Caco-2 (cell line): Measurements from ENCODE around the gene SUMF2. TPM values are rescaled to one million over a fixed set of nuclear protein-coding genes. Genes with fewer than 3 reads are reported as not detected.
A peak's percentile ranks its signal among the peaks of the same experiment; 100 is the strongest.
"Not testable (repeated sequence)": the region's sequence is repeated elsewhere in the genome, so short reads cannot be mapped to it uniquely, and the experiment has no call there.

ENCODE experiments used
- BruUV-seq: library from RNA; stranded (reverse); fragments of 400-500 nt; replicated peaks from 2 replicates; lab custom pipeline; 2021; lab: Mats Ljungman, UMichigan
- CTCF ChIA-PET: fragments of 300-600 bp; sonication (Branson Sonifier 250); formaldehyde crosslinking; loops from one replicate; lab custom pipeline; 2022; ENCODE audit warnings: antibody characterized with exemption; lab: Charles Lee
- POLR2A ChIA-PET: fragments of 300-600 bp; sonication (Branson Sonifier 250); formaldehyde crosslinking; loops from one replicate; lab custom pipeline; 2022; ENCODE audit warnings: antibody characterized with exemption; lab: Charles Lee
- DNase-seq, 2 experiments: peaks; one replicate each; pipeline versions ENCODE4 v3.0.0 to v3.0.0-alpha.2; 2020 to 2022
- H3K27me3 ChIP-seq: replicated peaks from 2 replicates; pipeline ENCODE4 v1.6.0; 2011; ENCODE audit warnings: low read length; ENCODE audit not compliant: control insufficient read depth, insufficient read depth
- H3K36me3 ChIP-seq: 2 replicates; pipeline ENCODE4 v1.5.1; 2011; ENCODE audit warnings: low read length; ENCODE audit not compliant: control insufficient read depth, insufficient read depth
- H3K4me1 ChIP-seq: fragments of 250-450 bp; sonication (Bioruptor Pico); 2 replicates; pipeline ENCODE4 v1.5.1; 2020; ENCODE audit warnings: mild to moderate bottlenecking
- H3K4me3 ChIP-seq: 2 replicates; pipeline ENCODE4 v1.5.1; 2011; ENCODE audit warnings: low read depth, mild to moderate bottlenecking, control low read depth, low read length
- H3K9me3 ChIP-seq: fragments of 250-450 bp; sonication (Bioruptor Pico); 2 replicates; pipeline ENCODE4 v1.5.1; 2020; ENCODE audit warnings: mild to moderate bottlenecking, moderate library complexity
- H3K27ac Mint-ChIP-seq: one replicate; pipeline ENCODE4 v1.8.0; 2022; ENCODE audit warnings: mixed read lengths; ENCODE audit not compliant: unreplicated experiment
- H3K27me3 Mint-ChIP-seq: one replicate; pipeline ENCODE4 v1.8.0; 2022; ENCODE audit warnings: mixed read lengths; ENCODE audit not compliant: insufficient read depth, unreplicated experiment
- H3K36me3 Mint-ChIP-seq: one replicate; pipeline ENCODE4 v1.8.0; 2022; ENCODE audit warnings: mild to moderate bottlenecking, mixed read lengths; ENCODE audit not compliant: insufficient read depth, unreplicated experiment
- H3K4me1 Mint-ChIP-seq: one replicate; pipeline ENCODE4 v1.8.0; 2022; ENCODE audit warnings: low read depth, mixed read lengths; ENCODE audit not compliant: unreplicated experiment
- H3K4me3 Mint-ChIP-seq: one replicate; pipeline ENCODE4 v1.8.0; 2022; ENCODE audit warnings: mild to moderate bottlenecking, moderate library complexity, mixed read lengths; ENCODE audit not compliant: unreplicated experiment
- H3K9me3 Mint-ChIP-seq: one replicate; pipeline ENCODE4 v1.8.0; 2022; ENCODE audit warnings: mixed read lengths; ENCODE audit not compliant: unreplicated experiment
- intact Hi-C: fragments of 100-400 bp; cut with micrococcal nuclease; formaldehyde crosslinking; loops from one replicate; pipeline ENCODE4 v1.10.0; 2022; ENCODE audit not compliant: unreplicated experiment
- total RNA-seq: library from RNA; stranded (reverse); gene quantifications from 2 replicates; pipeline ENCODE4 v1.2.3, GENCODE V29; 2022
- TF ChIP-seq, protein P1 (sequence below), 2 experiments: fragments of 200-600 bp in 1 of 2; IDR thresholded peaks; 1 replicate in 1 of 2; 2 replicates in 1 of 2; pipeline versions ENCODE4 v1.5.1 to v1.8.0; 2011 to 2022; ENCODE audit warnings: antibody characterized with exemption in 1 of 2, control low read depth in 1 of 2, inconsistent platforms in 1 of 2, low read depth in 1 of 2, low read length in 1 of 2, mild to moderate bottlenecking in 1 of 2, moderate library complexity in 1 of 2; ENCODE audit not compliant: insufficient read depth in 1 of 2, severe bottlenecking in 1 of 2, unreplicated experiment in 1 of 2

SUMF2 gene
- total RNA-seq, 1 experiment from 2014 or later: 172 TPM

DNA sequence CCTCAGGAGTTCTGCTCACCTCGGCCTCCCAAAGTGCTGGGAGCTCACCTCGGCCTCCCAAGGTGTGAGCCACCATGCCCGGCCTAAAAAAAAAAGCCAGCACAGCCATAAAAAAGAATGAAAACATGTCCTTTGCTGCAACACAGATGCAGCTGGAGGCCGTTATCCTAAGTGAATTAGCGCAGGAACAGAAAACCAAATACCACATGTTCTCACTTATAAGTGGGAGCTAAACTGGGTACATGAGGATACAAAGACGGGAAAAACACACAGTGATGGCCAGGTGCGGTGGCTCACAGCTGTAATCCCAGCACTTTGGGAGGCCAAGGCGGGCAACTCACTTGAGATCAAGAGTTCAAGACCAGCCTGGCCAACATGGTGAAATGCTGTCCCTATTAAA, 33.7 kb upstream of the SUMF2 start:
- Mint-ChIP-seq H3K27me3 (no peaks in the 10 kb centered on the region), H3K4me3 (peak overlapping the region; percentile 11), H3K27ac (peak overlapping the region; percentile 88), H3K9me3 (no peaks in the 10 kb centered on the region), H3K36me3 (peaks cover 86% of the 10 kb centered on the region), H3K4me1 (peaks cover 24% of the 10 kb centered on the region)
- BruUV-seq: no TSS peak
- peaks cover 39% of the 10 kb centered on the region for H3K4me1 ChIP-seq
- H3K4me3 ChIP-seq: no peak overlapping the region
- peaks cover 2% of the 10 kb centered on the region; the same call in 1 of the 2 replicates for H3K36me3 ChIP-seq
- CTCF ChIA-PET: no interaction called here
- DNase-seq: no peak
- intact Hi-C loops: no loop called here
- POLR2A ChIA-PET: no interaction called here
- no peaks in the 10 kb centered on the region for H3K9me3 ChIP-seq
- no peaks in the 10 kb centered on the region for H3K27me3 ChIP-seq
- TF ChIP-seq, protein P1, sequence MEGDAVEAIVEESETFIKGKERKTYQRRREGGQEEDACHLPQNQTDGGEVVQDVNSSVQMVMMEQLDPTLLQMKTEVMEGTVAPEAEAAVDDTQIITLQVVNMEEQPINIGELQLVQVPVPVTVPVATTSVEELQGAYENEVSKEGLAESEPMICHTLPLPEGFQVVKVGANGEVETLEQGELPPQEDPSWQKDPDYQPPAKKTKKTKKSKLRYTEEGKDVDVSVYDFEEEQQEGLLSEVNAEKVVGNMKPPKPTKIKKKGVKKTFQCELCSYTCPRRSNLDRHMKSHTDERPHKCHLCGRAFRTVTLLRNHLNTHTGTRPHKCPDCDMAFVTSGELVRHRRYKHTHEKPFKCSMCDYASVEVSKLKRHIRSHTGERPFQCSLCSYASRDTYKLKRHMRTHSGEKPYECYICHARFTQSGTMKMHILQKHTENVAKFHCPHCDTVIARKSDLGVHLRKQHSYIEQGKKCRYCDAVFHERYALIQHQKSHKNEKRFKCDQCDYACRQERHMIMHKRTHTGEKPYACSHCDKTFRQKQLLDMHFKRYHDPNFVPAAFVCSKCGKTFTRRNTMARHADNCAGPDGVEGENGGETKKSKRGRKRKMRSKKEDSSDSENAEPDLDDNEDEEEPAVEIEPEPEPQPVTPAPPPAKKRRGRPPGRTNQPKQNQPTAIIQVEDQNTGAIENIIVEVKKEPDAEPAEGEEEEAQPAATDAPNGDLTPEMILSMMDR (IDR thresholded peaks at IDR 0.05; ENCODE audit: insufficient read depth in 1 of 2, low read depth in 1 of 2, low read length in 1 of 2, severe bottlenecking in 1 of 2, unreplicated experiment in 1 of 2): no peak

DNA sequence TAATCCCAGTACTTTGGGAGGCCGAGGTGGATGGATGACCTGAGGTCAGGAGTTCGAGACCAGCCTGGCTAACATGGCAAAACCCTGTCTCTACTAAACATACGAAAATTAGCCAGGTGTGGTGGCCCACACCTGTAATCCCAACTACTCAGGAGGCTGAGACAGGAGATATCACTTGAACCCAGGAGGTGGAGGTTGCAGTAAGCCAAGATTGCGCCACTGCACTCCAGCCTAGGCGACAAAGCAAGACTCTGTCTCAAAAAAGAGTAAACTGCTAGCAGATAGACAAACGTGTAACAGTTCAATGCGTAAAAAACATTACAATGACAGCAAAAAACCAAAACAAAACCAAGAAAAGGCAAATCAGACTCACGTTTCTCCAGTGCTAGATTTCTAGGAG, 32.5 kb upstream of the SUMF2 start:
- H3K4me1 ChIP-seq: peaks cover 39% of the 10 kb centered on the region
- peaks cover 24% of the 10 kb centered on the region for H3K4me1 Mint-ChIP-seq
- peak overlapping the region; percentile 76 for H3K27ac Mint-ChIP-seq
- H3K4me3 ChIP-seq, CTCF ChIA-PET, H3K9me3 ChIP-seq, intact Hi-C loops, H3K27me3 ChIP-seq, H3K9me3 Mint-ChIP-seq, BruUV-seq, H3K27me3 Mint-ChIP-seq, H3K36me3 ChIP-seq, DNase-seq, POLR2A ChIA-PET: not testable (repeated sequence)
- H3K4me3 Mint-ChIP-seq: peak overlapping the region; percentile 85
- H3K36me3 Mint-ChIP-seq: peaks cover 74% of the 10 kb centered on the region

DNA sequence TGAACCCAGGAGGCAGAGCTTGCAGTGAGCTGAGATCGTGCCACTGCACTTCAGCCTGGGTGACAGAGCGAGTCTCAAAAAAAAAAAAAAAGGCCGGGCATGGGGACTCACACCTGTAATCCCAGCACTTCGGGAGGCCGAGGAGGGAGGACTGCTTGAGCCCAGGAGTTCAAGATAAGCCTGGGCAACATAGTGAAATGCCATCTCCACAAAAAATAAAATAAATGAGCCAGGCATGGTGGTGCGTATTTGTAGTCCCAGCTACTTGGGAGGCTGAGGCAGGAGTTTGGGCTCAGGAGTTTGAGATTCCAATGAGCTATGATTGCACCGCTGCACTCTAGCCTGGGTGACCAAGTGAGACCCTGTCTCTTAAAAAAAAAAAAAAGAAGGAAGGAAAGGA, 31.5 kb upstream of the SUMF2 start:
- peaks cover 24% of the 10 kb centered on the region for H3K4me1 Mint-ChIP-seq
- ChIA-PET POLR2A (interaction anchor here (0.7 to 2.3 kb wide), 2 partner anchors 19 to 21 kb away, joined by 6 to 79 read pairs; partner anchors contain the start of genes CCT6A and PSPH), CTCF (interaction anchor here (2.7 kb wide), 1 partner anchor 42 kb away, joined by 8 read pairs; no protein-coding TSS in a partner anchor)
- H3K36me3 Mint-ChIP-seq: peaks cover 63% of the 10 kb centered on the region
- intact Hi-C loops, H3K27me3 ChIP-seq, H3K9me3 ChIP-seq, H3K9me3 Mint-ChIP-seq, H3K27me3 Mint-ChIP-seq, BruUV-seq, H3K36me3 ChIP-seq, DNase-seq: not testable (repeated sequence)
- peak overlapping the region; percentile 76 for H3K27ac Mint-ChIP-seq
- Histone ChIP-seq H3K4me1 (peaks cover 39% of the 10 kb centered on the region), H3K4me3 (peak overlapping the region; percentile 80)
- H3K4me3 Mint-ChIP-seq: peak overlapping the region; percentile 85

DNA sequence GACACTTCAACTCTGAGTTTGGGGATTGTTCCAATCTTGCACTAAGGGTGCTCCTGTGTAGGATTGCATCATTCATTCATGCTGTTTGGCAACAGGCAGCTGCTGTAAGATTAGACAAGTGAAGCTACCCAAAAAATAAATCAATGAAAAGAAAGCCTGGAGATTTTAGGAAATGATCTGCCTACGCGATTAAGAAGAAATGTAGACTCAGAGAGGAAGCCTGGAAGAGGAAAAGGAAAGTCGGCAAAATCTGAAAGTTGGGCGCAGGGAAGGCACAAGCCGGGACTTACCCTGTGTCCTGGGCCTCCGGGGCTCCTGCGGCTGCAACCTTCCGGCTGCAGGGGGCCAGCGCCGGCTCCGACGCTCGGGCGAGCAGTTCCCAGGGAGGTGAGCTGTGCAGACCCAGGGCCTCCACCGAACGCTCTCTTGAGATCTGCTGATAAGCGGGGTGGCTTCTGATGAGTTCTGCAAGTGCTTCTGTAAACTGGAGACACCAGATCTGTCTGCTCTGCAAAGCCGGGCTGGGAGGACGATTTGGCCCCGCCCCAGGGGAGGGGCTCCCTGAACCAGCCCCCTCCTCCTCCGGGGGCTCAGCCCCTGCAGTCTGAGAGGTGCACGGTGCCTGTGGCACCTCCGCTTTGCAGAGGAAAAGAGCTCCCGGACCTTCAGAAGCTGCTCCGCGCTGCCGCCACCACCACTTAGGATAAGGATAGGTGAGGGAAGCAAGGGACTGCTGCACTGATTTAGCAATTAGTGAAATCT, 30.2 kb upstream of the SUMF2 start:
- TSS peak; percentile 46 for BruUV-seq
- Histone ChIP-seq H3K4me3 (peak overlapping the region; percentile 80), H3K27me3 (no peaks in the 10 kb centered on the region), H3K9me3 (no peaks in the 10 kb centered on the region), H3K36me3 (no peaks in the 10 kb centered on the region), H3K4me1 (peaks cover 29% of the 10 kb centered on the region)
- TF ChIP-seq, protein P1 (IDR thresholded peaks at IDR 0.05; ENCODE audit: insufficient read depth in 1 of 2, low read depth in 1 of 2, low read length in 1 of 2, severe bottlenecking in 1 of 2, unreplicated experiment in 1 of 2): peak; percentile 31 to 55
- DNase-seq: peak; percentile 96
- intact Hi-C loops: loop anchor here (1.0 kb wide), 3 partner anchors 12 to 30 kb away; partner anchors contain the start of genes CCT6A, PSPH and SUMF2
- H3K36me3 Mint-ChIP-seq: peaks cover 51% of the 10 kb centered on the region
- peaks cover 21% of the 10 kb centered on the region for H3K4me1 Mint-ChIP-seq
- ChIA-PET POLR2A (interaction anchor here (0.5 to 2.3 kb wide), 6 partner anchors 13 to 300 kb away, joined by 3 to 79 read pairs (median 8); partner anchors contain the start of genes CCT6A, CHCHD2, PSPH and SUMF2), CTCF (interaction anchor here (0.6 to 2.7 kb wide), 7 partner anchors 12 to 70 kb away, joined by 3 to 42 read pairs (median 8); partner anchors contain the start of genes CCT6A, NIPSNAP2, PSPH and SUMF2)
- H3K27me3 Mint-ChIP-seq: no peaks in the 10 kb centered on the region
- H3K4me3 Mint-ChIP-seq: peak overlapping the region; percentile 85
- peak overlapping the region; percentile 89 for H3K27ac Mint-ChIP-seq
- no peaks in the 10 kb centered on the region for H3K9me3 Mint-ChIP-seq
